Measurements from ENCODE around the gene SLX4IP. TPM values are rescaled to one million over a fixed set of nuclear protein-coding genes. Genes with fewer than 3 reads are reported as not detected.

Gene SLX4IP
- total RNA-seq, 4 donors from 2014 or later, result 1.3 to 3.0 (median 1.9) TPM

DNA sequence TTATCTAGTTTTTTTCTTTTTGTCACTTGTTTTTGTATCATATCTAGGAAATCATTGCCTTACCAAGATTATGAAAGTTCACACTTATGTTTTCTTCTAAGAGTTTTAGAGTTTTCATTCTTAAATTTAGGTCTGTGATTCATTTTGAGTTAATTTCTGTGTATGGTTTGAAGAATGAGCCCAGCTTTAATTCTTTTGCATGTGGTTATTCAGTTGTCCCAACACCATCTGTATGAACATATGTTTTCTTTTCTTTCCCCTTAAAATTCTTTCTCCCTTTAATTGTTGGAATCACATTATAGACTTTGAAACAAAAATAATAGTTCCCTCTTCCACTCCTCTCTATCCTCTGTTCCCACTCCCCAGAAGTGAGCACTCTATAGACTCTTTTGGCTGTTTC lies 85.4 kb downstream of the SLX4IP start:
- H3K36me3 ChIP-seq, result no peaks in the 10 kb centered on the region
- ATAC-seq, result no peak
- TF ChIP-seq EP300 (IDR thresholded peaks at IDR 0.05) (no peak), POLR2AphosphoS5 (IDR thresholded peaks at IDR 0.05) (no peak)
- no peak overlapping the region for H3K4me3 ChIP-seq
- peaks cover 0 to 28% (median 0%) of the 10 kb centered on the region in 3 donors for H3K4me1 ChIP-seq
- H3K9me3 ChIP-seq, result no peaks in the 10 kb centered on the region
- no peak overlapping the region for H3K27ac ChIP-seq
- H3K27me3 ChIP-seq, result no peaks in the 10 kb centered on the region

DNA sequence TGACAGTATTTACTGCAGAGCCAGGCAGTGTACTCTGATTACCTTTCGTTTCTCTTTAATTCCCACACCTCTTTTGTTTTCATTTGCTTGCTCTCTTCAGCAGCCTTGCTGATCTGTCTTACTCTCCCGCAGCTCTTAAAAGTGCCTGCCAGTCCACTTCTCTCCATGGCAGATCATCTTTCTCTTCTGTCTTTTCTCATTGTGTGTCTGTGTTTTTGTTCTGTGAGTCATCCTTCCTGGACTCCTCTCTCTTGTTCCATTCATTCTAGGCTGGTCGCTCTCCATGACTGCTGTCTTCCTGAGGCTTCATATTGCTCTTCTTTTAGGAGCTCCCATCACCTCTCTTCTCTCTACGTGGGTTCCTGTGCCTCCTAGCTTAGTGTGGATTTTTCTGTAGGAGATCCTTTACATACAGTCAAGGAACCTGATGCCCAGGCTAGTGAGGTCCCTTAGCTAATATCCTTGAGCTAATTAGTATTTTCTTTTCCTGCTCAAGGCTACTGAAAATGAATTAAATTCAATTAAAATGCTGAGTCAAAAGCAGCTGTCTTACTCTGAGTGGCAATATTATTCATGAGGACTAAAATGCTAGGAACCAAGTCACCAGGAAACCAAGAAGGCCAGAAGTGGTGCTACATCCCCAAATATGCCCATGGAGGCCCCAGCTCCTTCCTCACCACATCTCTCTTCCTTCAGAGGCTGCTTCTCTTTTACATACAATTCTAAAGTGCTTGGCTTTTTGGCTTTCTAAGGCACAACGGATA lies 86.1 kb downstream of the SLX4IP start:
- 37 to 43% methylated on average over 3 to 5 of the region's 5 CpGs for WGBS, 2 donors (ENCODE audit: low coverage in 1 of 2)
- H3K27me3 ChIP-seq, result no peaks in the 10 kb centered on the region
- no peak overlapping the region for H3K4me3 ChIP-seq
- H3K36me3 ChIP-seq, result no peaks in the 10 kb centered on the region
- peaks cover 0 to 28% (median 0%) of the 10 kb centered on the region in 3 donors for H3K4me1 ChIP-seq
- no peak for TF ChIP-seq POLR2A (IDR thresholded peaks at IDR 0.05)
- TF ChIP-seq POLR2AphosphoS5 (IDR thresholded peaks at IDR 0.05), result no peak
- no peak for TF ChIP-seq EP300 (IDR thresholded peaks at IDR 0.05)
- TF ChIP-seq CTCF (IDR thresholded peaks at IDR 0.05), result no peak
- no peak overlapping the region for H3K27ac ChIP-seq
- no peaks in the 10 kb centered on the region for H3K9me3 ChIP-seq
- no peak for ATAC-seq

DNA sequence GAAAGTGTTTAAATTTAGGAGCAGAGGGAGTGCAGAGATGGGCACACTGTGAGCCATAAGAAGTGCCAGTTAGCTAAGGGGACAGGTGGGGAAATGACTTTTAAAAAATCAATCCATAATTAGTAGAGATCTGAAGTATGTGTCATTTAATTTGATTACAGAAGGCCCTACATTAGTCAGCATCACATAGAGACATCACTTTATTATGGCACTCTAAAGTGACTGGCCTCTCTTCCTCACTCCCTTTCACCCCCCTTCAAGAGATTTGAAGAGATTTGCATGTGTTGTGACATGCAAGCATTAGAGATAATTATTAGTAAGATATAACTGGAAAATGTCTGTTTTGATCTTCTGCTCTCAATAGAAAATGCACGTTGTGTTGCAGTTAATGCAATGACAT lies 86.7 kb downstream of the SLX4IP start:
- WGBS, 2 donors (ENCODE audit: low coverage in 1 of 2), result 63 to 89% methylated on average over 1 of the region's 1 CpG
- no peaks in the 10 kb centered on the region for H3K36me3 ChIP-seq
- H3K4me3 ChIP-seq, result no peak overlapping the region
- no peak overlapping the region for H3K27ac ChIP-seq
- no peaks in the 10 kb centered on the region for H3K9me3 ChIP-seq
- TF ChIP-seq CTCF (IDR thresholded peaks at IDR 0.05) (no peak), EP300 (IDR thresholded peaks at IDR 0.05) (no peak), POLR2AphosphoS5 (IDR thresholded peaks at IDR 0.05) (no peak), POLR2A (IDR thresholded peaks at IDR 0.05) (no peak)
- peaks cover 0 to 28% (median 0%) of the 10 kb centered on the region in 3 donors for H3K4me1 ChIP-seq
- H3K27me3 ChIP-seq, result no peaks in the 10 kb centered on the region
- ATAC-seq, result no peak

- Histone ChIP-seq H3K27ac (no peak overlapping the region), H3K27me3 (no peaks in the 10 kb centered on the region), H3K9me3 (no peaks in the 10 kb centered on the region), H3K4me1 (peaks cover 0 to 28% (median 0%) of the 10 kb centered on the region in 3 donors), H3K36me3 (no peaks in the 10 kb centered on the region), H3K4me3 (no peak overlapping the region)
- 80 to 95% methylated on average over 5 to 7 of the region's 8 CpGs for WGBS, 2 donors (ENCODE audit: low coverage in 1 of 2)
- no peak for TF ChIP-seq POLR2A (IDR thresholded peaks at IDR 0.05)
- no peak for ATAC-seq
These were observed 87.2 kb downstream of the SLX4IP start for GRCh38 chr20:10522328-10522727.

DNA sequence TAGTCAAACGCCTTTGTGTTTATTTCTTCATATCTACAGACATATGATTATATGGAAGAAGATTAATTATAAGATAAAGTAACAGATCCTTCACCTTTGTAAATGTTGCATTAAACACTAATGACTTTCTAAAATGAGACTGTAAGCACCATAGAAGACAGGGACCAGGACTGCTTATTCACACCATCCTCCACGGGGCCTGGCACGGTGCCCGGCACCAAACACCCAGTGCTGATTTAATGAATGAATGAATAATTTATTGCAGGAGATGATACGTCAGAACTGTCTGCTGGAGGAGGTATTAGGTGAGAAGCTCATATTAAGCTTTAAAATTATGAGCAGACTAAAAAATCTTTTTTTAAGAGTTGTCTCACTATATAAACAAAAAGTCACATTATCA lies 88.3 kb downstream of the SLX4IP start:
- 40 to 46% methylated on average over 4 to 5 of the region's 5 CpGs for WGBS, 2 donors (ENCODE audit: low coverage in 1 of 2)
- ATAC-seq, result no peak
- TF ChIP-seq CTCF (IDR thresholded peaks at IDR 0.05), result no peak
- no peak for TF ChIP-seq POLR2AphosphoS5 (IDR thresholded peaks at IDR 0.05)
- TF ChIP-seq POLR2A (IDR thresholded peaks at IDR 0.05), result no peak
- no peak for TF ChIP-seq EP300 (IDR thresholded peaks at IDR 0.05)
- peaks cover 0 to 28% (median 0%) of the 10 kb centered on the region in 3 donors for H3K4me1 ChIP-seq
- no peaks in the 10 kb centered on the region for H3K27me3 ChIP-seq
- no peaks in the 10 kb centered on the region for H3K36me3 ChIP-seq
- no peaks in the 10 kb centered on the region for H3K9me3 ChIP-seq
- H3K27ac ChIP-seq, result peak overlapping the region in 3 of 4 donors; percentile 39 to 56 (median 50)
- H3K4me3 ChIP-seq, result no peak overlapping the region

GRCh38 chr20:10524034-10524476 lies 89.0 kb downstream of the SLX4IP start:
- ATAC-seq, result peak; percentile 96
- Histone ChIP-seq H3K27me3 (no peaks in the 10 kb centered on the region), H3K27ac (peak overlapping the region; percentile 39 to 56 (median 46)), H3K36me3 (no peaks in the 10 kb centered on the region), H3K4me3 (no peak overlapping the region), H3K9me3 (no peaks in the 10 kb centered on the region), H3K4me1 (peaks cover 0 to 28% (median 0%) of the 10 kb centered on the region in 3 donors)
- TF ChIP-seq EP300 (IDR thresholded peaks at IDR 0.05), result no peak
- peak; percentile 42 for TF ChIP-seq POLR2AphosphoS5 (IDR thresholded peaks at IDR 0.05)
- 10 to 17% methylated on average over 4 to 9 of the region's 10 CpGs for WGBS, 2 donors (ENCODE audit: low coverage in 1 of 2)

All from gastroesophageal sphincter (tissue), 4 donors.